Measurements from ENCODE around the gene RAPGEF5. TPM values are rescaled to one million over a fixed set of nuclear protein-coding genes. Genes with fewer than 3 reads are reported as not detected.

RAPGEF5 gene
- total RNA-seq, 1 donor from 2014 or later, result 0.24 TPM

GRCh38 chr7:22268884-22269421 is 88.0 kb downstream of the RAPGEF5 start:
- DNase-seq (ENCODE audit: low read depth), result no peak

DNA sequence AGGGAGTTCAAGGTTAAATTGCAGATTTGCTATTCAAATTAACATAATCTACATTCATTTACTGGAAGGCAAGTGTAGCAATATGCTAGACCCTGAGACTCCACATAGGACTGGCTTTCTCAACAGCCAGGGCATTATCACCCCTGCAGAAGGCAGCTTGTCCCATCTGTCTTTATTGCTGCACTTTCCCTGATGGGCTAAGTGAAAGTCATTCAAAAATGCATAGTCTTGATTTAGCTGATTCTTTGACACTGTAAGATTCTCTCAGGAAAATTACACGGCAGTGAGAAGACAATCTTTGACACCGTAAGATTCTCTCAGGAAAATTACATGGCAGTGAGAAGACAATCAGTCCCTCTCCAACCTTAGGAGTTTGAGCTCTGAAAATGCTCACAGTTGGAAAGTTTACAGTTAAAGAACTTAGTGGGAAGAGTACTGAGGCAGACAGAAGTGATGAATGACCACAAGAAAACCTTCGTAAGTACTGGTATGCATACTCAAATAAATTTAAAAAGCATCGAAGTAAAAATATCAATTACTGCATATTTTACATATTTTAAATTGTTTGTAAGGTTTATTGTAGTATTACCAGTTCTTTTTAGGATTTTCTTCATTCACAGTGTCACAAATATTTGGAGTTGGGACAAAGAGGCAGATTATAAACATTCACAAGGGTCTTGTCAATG is 88.9 kb downstream of the RAPGEF5 start:
- no peak for DNase-seq (ENCODE audit: low read depth)

DNA sequence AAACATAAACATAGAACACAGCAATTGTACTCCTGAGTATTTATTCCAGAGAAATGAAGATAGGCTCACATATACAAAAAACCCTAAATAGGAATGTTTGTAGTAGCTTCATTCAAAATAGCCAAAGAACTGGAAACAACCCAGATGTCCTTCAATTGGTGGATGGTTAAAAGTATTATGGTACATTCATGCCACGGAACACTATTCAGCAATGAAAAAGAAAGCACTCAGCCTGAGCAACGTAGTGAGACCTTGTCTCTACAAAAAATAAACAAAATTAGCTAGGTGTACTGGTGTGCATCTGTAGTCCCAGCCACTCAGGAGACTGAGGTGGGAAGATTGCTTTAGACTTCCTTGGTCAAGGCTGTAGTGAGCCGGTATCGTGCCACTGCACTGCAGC is 94.4 kb downstream of the RAPGEF5 start:
- DNase-seq (ENCODE audit: low read depth), result no peak

GRCh38 chr7:22256541-22257096 is 100.3 kb downstream of the RAPGEF5 start:
- DNase-seq (ENCODE audit: low read depth), result no peak

- no peak for DNase-seq (ENCODE audit: low read depth)
Observed at GRCh38 chr7:22255834-22256233, 101.1 kb downstream of the RAPGEF5 start.

DNA sequence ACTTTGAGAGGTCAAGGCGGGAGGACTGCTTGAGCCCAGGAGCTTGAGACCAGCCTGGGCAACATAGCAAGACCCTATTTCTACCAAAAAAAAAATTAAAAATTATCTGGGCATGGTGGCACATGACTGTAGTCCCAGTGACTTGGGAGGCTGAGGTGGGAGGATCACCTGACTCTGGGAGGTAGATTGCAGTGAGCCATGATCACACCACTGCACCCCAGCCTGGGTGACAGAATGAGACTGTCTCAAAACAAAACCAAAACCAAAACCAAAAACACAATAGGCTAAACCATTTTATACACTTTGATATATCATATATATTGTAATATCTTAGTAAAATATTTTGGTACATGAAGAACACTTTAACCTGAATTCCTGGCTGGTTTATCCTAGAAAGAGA is 101.6 kb downstream of the RAPGEF5 start:
- DNase-seq (ENCODE audit: low read depth), result no peak

- no peak for DNase-seq (ENCODE audit: low read depth)
Observed at GRCh38 chr7:22252936-22253536, 103.9 kb downstream of the RAPGEF5 start.

DNA sequence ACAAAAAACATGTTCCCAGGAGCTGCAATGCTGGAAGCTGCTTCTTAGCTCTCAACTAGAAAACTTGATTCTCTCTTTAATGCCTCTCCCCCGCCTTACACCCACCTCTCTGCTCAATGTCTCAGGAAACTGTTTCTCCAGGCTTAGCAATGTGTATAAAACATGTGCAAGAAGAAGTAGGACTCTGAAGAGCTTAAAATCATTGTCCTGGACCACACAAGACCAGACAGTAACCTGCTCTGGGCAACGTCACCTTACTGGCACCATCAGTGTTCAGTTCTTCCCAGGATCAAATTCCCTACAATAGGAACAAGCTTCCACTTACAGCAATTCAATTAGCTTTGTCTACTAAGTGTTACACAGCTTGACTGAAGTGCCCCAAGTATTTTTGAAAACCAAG is 104.9 kb downstream of the RAPGEF5 start:
- DNase-seq (ENCODE audit: low read depth), result no peak

DNA sequence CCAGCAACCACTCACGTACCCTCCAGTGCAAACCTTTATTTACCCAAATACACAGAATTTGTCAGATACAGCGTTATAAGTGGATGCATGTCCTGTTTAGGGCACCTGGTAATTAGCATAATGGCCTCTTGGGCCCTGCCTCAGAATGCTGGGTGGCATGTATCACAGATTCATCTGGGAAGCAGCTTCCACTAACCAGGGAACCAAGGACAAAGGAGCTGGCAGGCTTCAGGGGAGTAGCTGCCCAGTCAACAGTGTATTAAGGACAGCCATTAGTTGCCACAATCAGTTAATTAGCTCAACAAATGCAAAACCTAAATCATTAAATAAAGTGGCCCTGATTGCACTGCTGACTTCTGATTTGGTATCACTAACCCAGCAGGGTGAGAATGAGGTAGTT is 105.7 kb downstream of the RAPGEF5 start:
- no peak for DNase-seq (ENCODE audit: low read depth)

- DNase-seq (ENCODE audit: low read depth), result no peak
Observed at GRCh38 chr7:22250390-22250789, 106.6 kb downstream of the RAPGEF5 start.

- no peak for DNase-seq (ENCODE audit: low read depth)
Observed at GRCh38 chr7:22248111-22248809, 108.7 kb downstream of the RAPGEF5 start.

- DNase-seq (ENCODE audit: low read depth), result no peak
Observed at GRCh38 chr7:22241805-22242390, 115.1 kb downstream of the RAPGEF5 start.

DNA sequence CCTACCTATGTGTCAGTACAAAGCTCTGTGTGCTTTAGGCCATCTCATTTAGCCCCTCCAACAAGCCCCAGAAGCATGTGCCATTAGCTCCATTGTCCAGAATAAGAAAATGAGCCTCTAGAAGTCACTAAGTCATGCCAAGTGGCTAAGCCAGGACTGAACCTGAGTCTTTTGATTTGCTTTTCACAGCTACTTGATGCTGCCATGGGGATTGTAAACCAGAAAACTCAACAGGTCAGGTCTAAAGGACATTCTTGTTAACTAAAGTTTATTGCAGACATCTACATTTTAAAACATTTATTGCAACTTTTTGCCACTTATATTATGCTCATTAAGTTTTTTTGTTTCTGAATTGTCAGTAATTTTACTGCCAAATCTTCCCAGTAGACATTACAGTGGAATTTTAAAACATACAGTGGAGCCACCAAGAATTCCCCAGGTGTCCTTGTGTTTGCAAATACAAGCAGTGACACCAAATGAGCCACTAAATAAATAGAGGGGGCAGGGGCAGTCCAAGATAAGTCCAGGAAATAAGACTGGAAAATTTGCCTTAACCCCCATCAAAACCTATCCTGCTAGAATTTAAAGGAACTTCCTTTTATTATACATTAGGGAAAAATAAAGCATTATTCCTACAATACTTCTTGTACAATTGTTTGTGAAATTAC is 115.9 kb downstream of the RAPGEF5 start:
- DNase-seq (ENCODE audit: low read depth), result no peak

DNA sequence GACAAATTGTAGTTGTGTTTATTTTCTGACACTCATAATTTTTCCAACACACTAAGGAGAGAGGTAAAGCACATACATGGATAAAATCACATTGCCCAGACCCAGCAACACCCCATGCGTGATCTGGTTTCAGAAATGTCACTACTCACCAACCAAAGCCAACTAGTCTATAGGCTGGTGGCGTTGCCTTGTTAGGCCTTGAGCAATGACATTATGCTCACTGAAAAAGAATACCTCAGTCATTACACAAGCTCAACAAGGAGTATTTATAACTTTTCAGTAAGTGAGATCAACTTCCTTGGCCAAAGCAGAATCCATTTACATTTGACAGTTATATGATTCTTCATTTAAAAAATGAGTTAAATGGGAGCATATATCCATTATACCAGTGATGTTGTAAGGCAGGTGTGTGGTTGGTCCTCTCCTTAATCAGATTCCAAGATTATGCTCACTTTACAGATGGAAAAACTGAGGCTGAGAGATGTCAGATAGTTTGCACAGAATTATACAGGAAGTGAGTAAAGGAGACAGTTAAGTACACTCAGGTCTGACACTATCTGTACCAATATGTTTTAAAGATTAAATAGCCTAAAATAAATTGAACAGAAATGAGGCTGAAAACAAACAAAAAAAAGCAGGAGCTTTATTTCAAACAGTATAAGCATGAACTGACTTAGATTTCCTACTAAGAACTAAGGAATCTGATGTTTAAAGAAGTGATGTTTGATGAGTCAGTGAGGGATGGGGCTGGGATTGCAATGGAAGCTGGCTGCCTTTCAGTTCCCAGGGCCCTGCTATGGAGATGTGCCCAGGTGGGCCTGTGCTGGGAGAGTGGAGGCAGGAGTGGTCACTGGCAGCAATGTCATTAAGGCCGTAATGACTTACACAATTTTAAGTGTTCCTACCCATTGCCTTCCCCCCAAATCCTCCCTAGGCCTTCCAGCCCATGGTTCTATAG is 118.3 kb downstream of the RAPGEF5 start:
- no peak for DNase-seq (ENCODE audit: low read depth)

- no peak for DNase-seq (ENCODE audit: low read depth)
Observed at GRCh38 chr7:22235134-22235533, 121.8 kb downstream of the RAPGEF5 start.

DNA sequence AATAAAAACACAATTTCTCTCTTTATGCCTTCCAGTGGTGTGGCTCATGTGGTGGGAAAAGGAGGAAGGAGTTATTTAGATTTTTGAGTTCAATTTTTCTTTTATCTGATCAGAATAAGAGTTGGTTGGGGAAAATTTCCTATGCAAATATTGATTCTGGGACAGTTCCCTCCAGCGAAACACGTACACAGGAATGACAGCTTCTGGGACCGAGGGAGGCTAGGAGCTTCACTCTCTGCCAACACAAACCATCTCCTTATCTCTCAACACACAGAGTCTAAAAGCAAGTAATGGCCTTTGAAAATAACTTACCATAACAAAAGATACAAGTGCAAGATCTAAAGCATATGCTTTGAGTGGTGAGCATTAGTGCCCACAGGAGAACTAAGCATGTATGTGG is 122.7 kb downstream of the RAPGEF5 start:
- DNase-seq (ENCODE audit: low read depth), result no peak

GRCh38 chr7:22231806-22232205 is 125.1 kb downstream of the RAPGEF5 start:
- no peak for DNase-seq (ENCODE audit: low read depth)

- DNase-seq (ENCODE audit: low read depth), result no peak
Observed at GRCh38 chr7:22231141-22231540, 125.8 kb downstream of the RAPGEF5 start.

- DNase-seq (ENCODE audit: low read depth), result no peak
Observed at GRCh38 chr7:22230238-22230637, 126.7 kb downstream of the RAPGEF5 start.

- DNase-seq (ENCODE audit: low read depth), result no peak
Observed at GRCh38 chr7:22229148-22229547, 127.8 kb downstream of the RAPGEF5 start.

All from myocyte (in vitro differentiated cells).